Measurements from ENCODE around the gene NRCAM.

The NRCAM gene

GRCh38 chr7:108203537-108203936 lies 252.7 kb downstream of the NRCAM start:
- DNase-seq (ENCODE audit: low spot score), result no peak

GRCh38 chr7:108202743-108203142 lies 253.5 kb downstream of the NRCAM start:
- no peak for DNase-seq (ENCODE audit: low spot score)

GRCh38 chr7:108201766-108202165 lies 254.5 kb downstream of the NRCAM start:
- no peak for DNase-seq (ENCODE audit: low spot score)

GRCh38 chr7:108200326-108200725 lies 255.9 kb downstream of the NRCAM start:
- DNase-seq (ENCODE audit: low spot score), result no peak

GRCh38 chr7:108197371-108198091 lies 258.7 kb downstream of the NRCAM start:
- DNase-seq (ENCODE audit: low spot score), result no peak

GRCh38 chr7:108196004-108196403 lies 260.2 kb downstream of the NRCAM start:
- DNase-seq (ENCODE audit: low spot score), result no peak

- DNase-seq (ENCODE audit: low spot score), result no peak
These were observed 262.4 kb downstream of the NRCAM start for GRCh38 chr7:108193594-108194498.

GRCh38 chr7:108190891-108191290 lies 265.3 kb downstream of the NRCAM start:
- DNase-seq (ENCODE audit: low spot score), result no peak

- DNase-seq (ENCODE audit: low spot score), result no peak
These were observed 266.4 kb downstream of the NRCAM start for GRCh38 chr7:108189733-108190388.

- no peak for DNase-seq (ENCODE audit: low spot score)
These were observed 267.5 kb downstream of the NRCAM start for GRCh38 chr7:108188724-108189123.

- DNase-seq (ENCODE audit: low spot score), result peak; percentile 58
These were observed 274.9 kb downstream of the NRCAM start for GRCh38 chr7:108181073-108181985.

- DNase-seq (ENCODE audit: low spot score), result no peak
These were observed 277.8 kb downstream of the NRCAM start for GRCh38 chr7:108178398-108178797.

GRCh38 chr7:108171164-108171563 lies 285.1 kb downstream of the NRCAM start:
- DNase-seq (ENCODE audit: low spot score), result no peak

GRCh38 chr7:108170251-108170650 lies 286.0 kb downstream of the NRCAM start:
- DNase-seq (ENCODE audit: low spot score), result no peak

- no peak for DNase-seq (ENCODE audit: low spot score)
These were observed 288.8 kb downstream of the NRCAM start for GRCh38 chr7:108167460-108167859.

GRCh38 chr7:108166687-108167086 lies 289.5 kb downstream of the NRCAM start:
- no peak for DNase-seq (ENCODE audit: low spot score)

- DNase-seq (ENCODE audit: low spot score), result no peak
These were observed 290.5 kb downstream of the NRCAM start for GRCh38 chr7:108165723-108166122.

- DNase-seq (ENCODE audit: low spot score), result no peak
These were observed 291.3 kb downstream of the NRCAM start for GRCh38 chr7:108164946-108165345.

- DNase-seq (ENCODE audit: low spot score), result no peak
These were observed 291.9 kb downstream of the NRCAM start for GRCh38 chr7:108164342-108164741.

- DNase-seq (ENCODE audit: low spot score), result no peak
These were observed 297.5 kb downstream of the NRCAM start for GRCh38 chr7:108158776-108159175.

- no peak for DNase-seq (ENCODE audit: low spot score)
These were observed 298.5 kb downstream of the NRCAM start for GRCh38 chr7:108157606-108158335.
